HepG2 (cell line): ENCODE measurements around the gene SLCO3A1. TPM values are rescaled to one million over a fixed set of nuclear protein-coding genes. Genes with fewer than 3 reads are reported as not detected.

Source experiments
- AHDC1 ChIP-seq: sonication (generic); formaldehyde crosslinking; IDR thresholded peaks from 2 replicates; pipeline ENCODE4 v1.5.1; 2020; ENCODE audit warnings: mild to moderate bottlenecking, missing genetic modification reagents, borderline replicate concordance
- FOXA3 ChIP-seq: IDR thresholded peaks from 2 replicates; pipeline ENCODE4 v1.6.1; 2016; ENCODE audit warnings: missing genetic modification reagents, missing compliant biosample characterization
- HNF4A ChIP-seq: sonication (generic); formaldehyde crosslinking; IDR thresholded peaks from 2 replicates; pipeline ENCODE4 v1.4.0; 2020; ENCODE audit warnings: missing genetic modification reagents
- LCORL ChIP-seq, 2 experiments: fragments of 450-650 bp in 1 of 2; sonication (generic) in 1 of 2; formaldehyde crosslinking in 1 of 2; IDR thresholded peaks; 2 replicates each; pipeline versions ENCODE4 v1.5.0 to v1.6.1; 2017 to 2020; ENCODE audit warnings: antibody characterized with exemption in 1 of 2, missing genetic modification reagents in 1 of 2
- MTF1 ChIP-seq: sonication (generic); formaldehyde crosslinking; IDR thresholded peaks from 2 replicates; pipeline ENCODE4 v1.5.0; 2020; ENCODE audit warnings: missing genetic modification reagents
- NR2C2 ChIP-seq: sonication (generic); formaldehyde crosslinking; IDR thresholded peaks from 2 replicates; pipeline ENCODE4 v1.4.0; 2020; ENCODE audit warnings: missing genetic modification reagents, mild to moderate bottlenecking, moderate library complexity, borderline replicate concordance
- PAX8 ChIP-seq: sonication (generic); formaldehyde crosslinking; IDR thresholded peaks from 2 replicates; pipeline ENCODE4 v1.8.0; 2022; ENCODE audit warnings: mild to moderate bottlenecking, missing genetic modification reagents, borderline replicate concordance
- TBX3 ChIP-seq: fragments of 450-650 bp; IDR thresholded peaks from 2 replicates; pipeline ENCODE4 v1.6.1; 2017; ENCODE audit warnings: antibody characterized with exemption, mild to moderate bottlenecking, inconsistent platforms, borderline replicate concordance
- ZBTB20 ChIP-seq: sonication (generic); formaldehyde crosslinking; IDR thresholded peaks from 2 replicates; pipeline ENCODE4 v1.8.1; 2023; ENCODE audit warnings: missing genetic modification reagents, low read depth, mild to moderate bottlenecking, borderline replicate concordance
- ZBTB43 ChIP-seq: sonication (generic); formaldehyde crosslinking; conservative IDR thresholded peaks from 2 replicates; pipeline ENCODE4 v1.4.0; 2020; ENCODE audit warnings: missing genetic modification reagents
- ZFX ChIP-seq: sonication (generic); formaldehyde crosslinking; IDR thresholded peaks from 2 replicates; pipeline ENCODE4 v1.4.0; 2020; ENCODE audit warnings: mild to moderate bottlenecking, low read depth, missing genetic modification reagents, moderate library complexity
- ZIK1 ChIP-seq: sonication (generic); formaldehyde crosslinking; IDR thresholded peaks from 2 replicates; pipeline ENCODE4 v1.5.0; 2020; ENCODE audit warnings: mild to moderate bottlenecking, low read depth, missing genetic modification reagents, borderline replicate concordance
- ZNF160 ChIP-seq: sonication (generic); formaldehyde crosslinking; IDR thresholded peaks from 2 replicates; pipeline ENCODE4 v1.8.0; 2022; ENCODE audit warnings: mild to moderate bottlenecking, inconsistent platforms, missing genetic modification reagents
- ZNF274 ChIP-seq: sonication (generic); formaldehyde crosslinking; IDR thresholded peaks from 2 replicates; pipeline ENCODE4 v1.5.1; 2020; ENCODE audit warnings: mild to moderate bottlenecking, missing genetic modification reagents
- ZNF609 ChIP-seq: sonication (generic); formaldehyde crosslinking; IDR thresholded peaks from 2 replicates; pipeline ENCODE4 v1.4.0; 2020; ENCODE audit warnings: mild to moderate bottlenecking, missing genetic modification reagents, borderline replicate concordance
- ZNF614 ChIP-seq: IDR thresholded peaks from 2 replicates; pipeline ENCODE4 v1.6.1; 2018; ENCODE audit warnings: missing biosample characterization, missing genetic modification reagents, inconsistent platforms, borderline replicate concordance
- polyA plus RNA-seq, 8 experiments: library from polyadenylated mRNA; depleted of rRNA in 3 of 8; stranded (reverse) in 7 of 8; unstranded in 1 of 8; fragments of >200 nt; fragmentation: Illumina TruSeq in 4 of 8; extraction: Trizol in 4 of 8; gene quantifications; 2 replicates each; pipeline versions ENCODE4 v1.2.1 to v1.2.3, GENCODE V29; 2011 to 2016; ENCODE audit warnings: low read depth in 4 of 8, missing spikeins in 1 of 8, mixed read lengths in 1 of 8; ENCODE audit not compliant: insufficient read depth in 1 of 8
- total RNA-seq, 5 experiments: library from RNA; depleted of rRNA; stranded (reverse); fragments of >200 nt; fragmentation: Illumina TruSeq; extraction: Trizol; gene quantifications; 2 replicates each; pipeline ENCODE4 v1.2.3, GENCODE V29; 2016; ENCODE audit warnings: low read depth in 1 of 5

The SLCO3A1 gene
- total and polyA plus RNA-seq, 2 of the 13 experiments (the other 11 are each of a cell fraction or from before 2014, with no cell fraction given): 0.02 TPM; not detected in 1

- TF ChIP-seq AHDC1 (0 out of 2 replicates have a peak, but pooled peaks have one; percentile 81), ZNF274 (CRISPR knock-in tag) (no peak), ZIK1 (0 out of 2 replicates have a peak, but pooled peaks have one; percentile 32), ZFX (CRISPR knock-in tag) (peak; percentile 77), PAX8 (CRISPR knock-in tag) (no peak), HNF4A (CRISPR knock-in tag) (peak; percentile 87), LCORL (IDR thresholded peaks at IDR 0.05) (peak; percentile 48; the same call in 1 of the 2 replicates), LCORL (CRISPR knock-in tag; IDR thresholded peaks at IDR 0.05) (peak; percentile 44; the same call in 1 of the 2 replicates), NR2C2 (CRISPR knock-in tag) (peak; percentile 30; the same call in 1 of the 2 replicates), ZNF160 (CRISPR knock-in tag) (no peak), ZBTB20 (peak; percentile 67; the same call in 1 of the 2 replicates), MTF1 (CRISPR knock-in tag) (no peak), ZBTB43 (CRISPR knock-in tag) (0 out of 2 replicates have a peak, but pooled peaks have one; percentile 55), ZNF614 (CRISPR knock-in tag) (0 out of 2 replicates have a peak, but pooled peaks have one; percentile 64), ZNF609 (CRISPR knock-in tag) (peak; percentile 80; the same call in 1 of the 2 replicates), TBX3 (peak; percentile 65; the same call in 1 of the 2 replicates), FOXA3 (CRISPR knock-in tag) (peak; percentile 51)
These were observed 311.0 kb downstream of the SLCO3A1 start (continued) for GRCh38 chr15:92164327-92165000.
